ENCODE results near the gene SGF29. TPM values are rescaled to one million over a fixed set of nuclear protein-coding genes. Genes with fewer than 3 reads are reported as not detected.
"Not testable (repeated sequence)": the region's sequence is repeated elsewhere in the genome, so short reads cannot be mapped to it uniquely, and the experiment has no call there.

Gene SGF29
- total and polyA plus RNA-seq, 2 of the 4 experiments (the other 2 are of a cell fraction), result 4.3 to 7.7 TPM

GRCh38 chr16:28615486-28616223 lies 61.9 kb downstream of the SGF29 start:
- H2BK5ac ChIP-seq (ENCODE audit: low read depth, low read length, poor library complexity, severe bottlenecking); H2AFZ ChIP-seq (replicated peaks; ENCODE audit: low read length, poor library complexity); H2AK5ac ChIP-seq (ENCODE audit: low read depth, low read length); H4K91ac ChIP-seq (ENCODE audit: insufficient read depth, low read depth, low read length); H2AK9ac ChIP-seq (replicated peaks; ENCODE audit: low read depth, low read length, poor library complexity); H3K4me2 ChIP-seq (ENCODE audit: low read depth, low read length); H3K9me1 ChIP-seq (ENCODE audit: insufficient read depth, low read length); H2BK120ac ChIP-seq (ENCODE audit: low read depth, low read length); H3K79me1 ChIP-seq (ENCODE audit: low read depth in 1 of 2, low read length in 2 of 2); H3K56ac ChIP-seq (ENCODE audit: extremely low read depth, insufficient read depth, low read length); H2BK20ac ChIP-seq (ENCODE audit: low read depth, low read length); H3K18ac ChIP-seq (ENCODE audit: low read depth, low read length); H3K27ac ChIP-seq (ENCODE audit: insufficient read depth, low read length); H3K4me3 ChIP-seq (ENCODE audit: insufficient read depth, low read depth, low read length); H4K5ac ChIP-seq (ENCODE audit: low read depth, low read length); BruUV-seq (replicated peaks); ATAC-seq (ENCODE audit: low read depth); H4K8ac ChIP-seq (ENCODE audit: low read depth in 2 of 2, low read length in 2 of 2); POLR2A ChIA-PET (ENCODE audit: unreplicated experiment); H2BK15ac ChIP-seq (ENCODE audit: low read depth, low read length); H3K9ac ChIP-seq (ENCODE audit: low read depth, low read length); H3K36me3 ChIP-seq (ENCODE audit: control insufficient read depth, insufficient read depth, low read length); H3K4me1 ChIP-seq (ENCODE audit: control insufficient read depth, insufficient read depth, low read length); H4K20me1 ChIP-seq (ENCODE audit: insufficient read depth, low read length); H3K14ac ChIP-seq (replicated peaks; ENCODE audit: low read depth, low read length); H3K4ac ChIP-seq (ENCODE audit: low read depth, low read length); H3K23ac ChIP-seq (ENCODE audit: low read depth, low read length); CTCF ChIA-PET; dilution Hi-C loops (cut with HindIII; ENCODE audit: low sequenced_read_pairs, unreplicated experiment); H3K9me3 ChIP-seq (ENCODE audit: control insufficient read depth, insufficient read depth, low read length): not testable (repeated sequence)
- intact Hi-C loops (cut with micrococcal nuclease) (loop anchor here (5.0 kb wide), 2 partner anchors 78 to 338 kb away; partner anchors contain the start of gene NUPR1), in situ Hi-C loops (cut with MboI; ENCODE audit: low sequenced_read_pairs) (loop anchor here (10.0 kb wide), 1 partner anchor 341 kb away; no protein-coding TSS in a partner anchor)
- WGBS, 2 experiments (ENCODE audit: extremely low coverage in 2 of 2, insufficient read length in 1 of 2), result no CpG with 5 or more reads among the region's 24 CpGs
- DNase-seq, result peak; percentile 19
- TF ChIP-seq CTCF (conservative IDR thresholded peaks at IDR 0.05; ENCODE audit: low read depth, low read length), result peak; percentile 57
- peak; percentile 58 for TF ChIP-seq SMC3 (IDR thresholded peaks at IDR 0.05; ENCODE audit: low read depth, low read length)
- TF ChIP-seq RAD21 (IDR thresholded peaks at IDR 0.05; ENCODE audit: low read length), result peak; percentile 70
- H3K27me3 ChIP-seq (ENCODE audit: control insufficient read depth, insufficient read depth, low read length), result peaks cover 12% of the 10 kb centered on the region

GRCh38 chr16:28616224-28616577 lies 62.5 kb downstream of the SGF29 start:
- H3K4me3 ChIP-seq (ENCODE audit: insufficient read depth, low read depth, low read length); H3K79me1 ChIP-seq (ENCODE audit: low read depth in 1 of 2, low read length in 2 of 2); H2AK9ac ChIP-seq (replicated peaks; ENCODE audit: low read depth, low read length, poor library complexity); H2BK20ac ChIP-seq (ENCODE audit: low read depth, low read length); BruUV-seq (replicated peaks); H4K20me1 ChIP-seq (ENCODE audit: insufficient read depth, low read length); DNase-seq; H3K27ac ChIP-seq (ENCODE audit: insufficient read depth, low read length); dilution Hi-C loops (cut with HindIII; ENCODE audit: low sequenced_read_pairs, unreplicated experiment); H3K4ac ChIP-seq (ENCODE audit: low read depth, low read length); CTCF ChIA-PET; H2AFZ ChIP-seq (replicated peaks; ENCODE audit: low read length, poor library complexity); H4K5ac ChIP-seq (ENCODE audit: low read depth, low read length); H3K9ac ChIP-seq (ENCODE audit: low read depth, low read length); H3K23ac ChIP-seq (ENCODE audit: low read depth, low read length); H3K27me3 ChIP-seq (ENCODE audit: control insufficient read depth, insufficient read depth, low read length); H3K4me1 ChIP-seq (ENCODE audit: control insufficient read depth, insufficient read depth, low read length); H3K18ac ChIP-seq (ENCODE audit: low read depth, low read length); H4K91ac ChIP-seq (ENCODE audit: insufficient read depth, low read depth, low read length); H4K8ac ChIP-seq (ENCODE audit: low read depth in 2 of 2, low read length in 2 of 2); H3K14ac ChIP-seq (replicated peaks; ENCODE audit: low read depth, low read length); H3K56ac ChIP-seq (ENCODE audit: extremely low read depth, insufficient read depth, low read length); H3K4me2 ChIP-seq (ENCODE audit: low read depth, low read length); ATAC-seq (ENCODE audit: low read depth); H2BK120ac ChIP-seq (ENCODE audit: low read depth, low read length); POLR2A ChIA-PET (ENCODE audit: unreplicated experiment); H3K36me3 ChIP-seq (ENCODE audit: control insufficient read depth, insufficient read depth, low read length); H2AK5ac ChIP-seq (ENCODE audit: low read depth, low read length); H3K9me3 ChIP-seq (ENCODE audit: control insufficient read depth, insufficient read depth, low read length); H2BK15ac ChIP-seq (ENCODE audit: low read depth, low read length); H3K9me1 ChIP-seq (ENCODE audit: insufficient read depth, low read length); H2BK5ac ChIP-seq (ENCODE audit: low read depth, low read length, poor library complexity, severe bottlenecking): not testable (repeated sequence)
- 79% methylated on average over 2 of the region's 7 CpGs; no CpG with 5 or more reads in 1 of the 2 experiments for WGBS, 2 experiments (ENCODE audit: extremely low coverage in 2 of 2, insufficient read length in 1 of 2)
- in situ Hi-C loops (cut with MboI; ENCODE audit: low sequenced_read_pairs), result loop anchor here (10.0 kb wide), 1 partner anchor 341 kb away; no protein-coding TSS in a partner anchor
- intact Hi-C loops (cut with micrococcal nuclease), result loop anchor here (5.0 kb wide), 2 partner anchors 79 to 339 kb away; partner anchors contain the start of gene NUPR1

All from IMR-90 (cell line).